Fibroblast of mammary gland (primary cell): ENCODE data around the gene STXBP2.

Experiments
- DNase-seq: peaks from one replicate; pipeline ENCODE4 v3.0.0-alpha.2; 2010; ENCODE audit warnings: low read depth
- H3K4me3 ChIP-seq: 2 replicates; pipeline ENCODE4 v1.5.1; 2011; ENCODE audit warnings: low read depth, mild to moderate bottlenecking, low read length, moderate library complexity; ENCODE audit not compliant: control insufficient read depth
- CTCF ChIP-seq: conservative IDR thresholded peaks from 2 replicates; pipeline ENCODE4 v1.5.1; 2011; ENCODE audit warnings: low read depth, low read length, inconsistent platforms; ENCODE audit not compliant: control insufficient read depth, insufficient read depth

STXBP2 gene

GRCh38 chr19:7636691-7637373, at the start of gene STXBP2:
TSS of gene STXBP2 (plus strand) at chr19:7637110. CDS start at chr19:7637150, 40 bp downstream.
- no peak for TF ChIP-seq CTCF
- H3K4me3 ChIP-seq = peak within 1 kb of the TSS; percentile 19
- no peak for DNase-seq

- TF ChIP-seq CTCF = no peak
- no peak overlapping the region for H3K4me3 ChIP-seq
- DNase-seq = no peak
These were observed 47.1 kb upstream of the STXBP2 start for GRCh38 chr19:7589822-7590221.

- no peak for TF ChIP-seq CTCF
- no peak overlapping the region for H3K4me3 ChIP-seq
- no peak for DNase-seq
These were observed 46.7 kb upstream of the STXBP2 start for GRCh38 chr19:7590256-7590655.

GRCh38 chr19:7595466-7596133, 41.3 kb upstream of the STXBP2 start, which contains the start of gene CAMSAP3:
TSS of gene CAMSAP3 (plus strand) at chr19:7595863. CDS start at chr19:7596003, 140 bp downstream.
- TF ChIP-seq CTCF = no peak
- no peak within 1 kb of the TSS for H3K4me3 ChIP-seq
- peak; percentile 14 for DNase-seq

- TF ChIP-seq CTCF = no peak
- DNase-seq = no peak
- no peak overlapping the region for H3K4me3 ChIP-seq
These were observed 40.5 kb upstream of the STXBP2 start for GRCh38 chr19:7596211-7596937.

GRCh38 chr19:7597689-7598088, 39.2 kb upstream of the STXBP2 start:
- no peak overlapping the region for H3K4me3 ChIP-seq
- DNase-seq = peak; percentile 7
- no peak for TF ChIP-seq CTCF
